Erythroblast (primary cell): ENCODE data around the gene CTDNEP1.

Source experiments
- GATA1 ChIP-seq: IDR thresholded peaks from 2 replicates; pipeline ENCODE4 v1.6.1; 2011; ENCODE audit warnings: low read depth, mild to moderate bottlenecking, control low read depth, low read length, moderate library complexity
- POLR2A ChIP-seq: IDR thresholded peaks from 2 replicates; pipeline ENCODE4 v1.6.1; 2011; ENCODE audit warnings: mild to moderate bottlenecking, low read length

DNA sequence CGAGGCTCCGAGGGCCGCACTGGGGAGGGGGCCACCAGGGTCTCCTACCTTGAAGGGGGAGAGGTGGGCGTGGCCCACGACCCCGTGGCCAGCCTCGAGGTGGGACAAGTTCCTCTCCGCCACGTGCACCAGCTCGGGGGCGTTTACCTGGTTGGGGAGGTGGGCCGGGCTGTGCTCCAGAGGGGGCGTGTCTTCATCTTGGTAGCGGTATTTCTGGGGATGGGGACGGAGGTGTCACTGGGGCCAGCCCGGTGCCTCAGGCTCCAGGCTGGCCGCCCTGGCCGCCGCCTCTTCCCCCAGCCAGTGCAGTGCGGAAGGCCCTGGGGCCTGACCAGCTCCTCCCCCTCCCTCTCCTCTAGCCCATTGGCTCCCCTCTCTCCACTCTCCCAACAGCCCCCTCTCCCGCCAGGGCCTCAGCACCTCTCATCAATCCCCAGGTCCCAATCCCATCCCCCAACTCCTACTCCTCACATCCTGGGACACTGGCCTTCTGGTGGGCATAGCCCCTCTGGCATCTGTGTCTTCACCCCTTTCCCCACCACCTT, 43.4 kb downstream of the CTDNEP1 start:
- TF ChIP-seq POLR2A: no peak
- no peak for TF ChIP-seq GATA1
